HCT116 (cell line): ENCODE measurements around the gene LSM6. TPM values are rescaled to one million over a fixed set of nuclear protein-coding genes. Genes with fewer than 3 reads are reported as not detected.

Experiments
- ATAC-seq: fragments of 200-7000 bp; cut with Tn5 transposase; 2 replicates; pipeline ENCODE4 v1.9.1; 2020; ENCODE audit warnings: mild to moderate bottlenecking, moderate library complexity
- BruUV-seq: library from RNA; stranded (reverse); fragments of 400-500 nt; replicated peaks from 2 replicates; lab custom pipeline; 2021; lab: Mats Ljungman, UMichigan
- CTCF ChIA-PET: fragments of 300-600 bp; sonication (Branson Sonifier 250); formaldehyde crosslinking; loops from one replicate; lab custom pipeline; 2021; ENCODE audit warnings: antibody characterized with exemption; lab: Charles Lee
- POLR2A ChIA-PET: fragments of 300-600, 350-600 bp; sonication (Branson Sonifier 250); formaldehyde crosslinking; loops from one replicate; lab custom pipeline; 2021; ENCODE audit warnings: antibody characterized with exemption; lab: Charles Lee
- RAD21 ChIA-PET, 2 experiments: fragments of 300-600 bp; sonication (Branson Sonifier 250); formaldehyde crosslinking; loops; one replicate each; lab custom pipeline; 2023; ENCODE audit warnings: low total read pairs in 2 of 2; ENCODE audit not compliant: uncharacterized antibody in 2 of 2, unreplicated experiment in 2 of 2, low non-redundant PET in 1 of 2; lab: Charles Lee
- DNase-seq: peaks from one replicate; pipeline ENCODE4 v3.0.0-alpha.2; 2010; ENCODE audit warnings: low read depth, low spot score
- H2AFZ ChIP-seq: fragments of 200-600 bp; shearing (Covaris generic), sonication (generic); 2 replicates; pipeline ENCODE4 v1.6.1; 2017; ENCODE audit warnings: low read depth, mixed run types, mixed read lengths, antibody characterized with exemption, low read length; ENCODE audit not compliant: poor library complexity, severe bottlenecking
- H3K27ac ChIP-seq: 2 replicates; pipeline ENCODE4 v1.5.1; 2012; ENCODE audit warnings: low read depth, low read length
- H3K27me3 ChIP-seq: fragments of 200-600 bp; sonication (generic); 2 replicates; pipeline ENCODE4 v1.6.1; 2016; ENCODE audit warnings: mixed run types, low read length, mixed read lengths; ENCODE audit not compliant: insufficient read depth
- H3K36me3 ChIP-seq, 2 experiments: fragments of 200-500 bp in 1 of 2; fragments of 200-600 bp in 1 of 2; sonication (Bioruptor generic) in 1 of 2; sonication (generic) in 1 of 2; 2 replicates each; pipeline versions ENCODE4 v1.5.1 to v1.6.1; 2014 to 2016; ENCODE audit warnings: low read length in 2 of 2, inconsistent platforms in 1 of 2, mixed read lengths in 1 of 2, mixed run types in 1 of 2; ENCODE audit not compliant: insufficient read depth in 2 of 2, control insufficient read depth in 1 of 2
- H3K4me1 ChIP-seq, 2 experiments: fragments of 200-600 bp in 1 of 2; sonication (generic) in 1 of 2; 2 replicates each; pipeline versions ENCODE4 v1.5.1 to v1.6.1; 2012 to 2017; ENCODE audit warnings: low read length in 2 of 2, inconsistent platforms in 1 of 2, mild to moderate bottlenecking in 1 of 2, mixed read lengths in 1 of 2, mixed run types in 1 of 2, moderate library complexity in 1 of 2; ENCODE audit not compliant: insufficient read depth in 2 of 2, control insufficient read depth in 1 of 2
- H3K4me2 ChIP-seq: fragments of 200-600 bp; sonication (generic); 2 replicates; pipeline ENCODE4 v1.6.1; 2017; ENCODE audit warnings: mixed run types, low read length, mixed read lengths
- H3K4me3 ChIP-seq, 2 experiments: fragments of 200-600 bp in 1 of 2; sonication (generic) in 1 of 2; replicated peaks in 1 of 2; 2 replicates each; pipeline ENCODE4 v1.5.1; 2011 to 2016; ENCODE audit warnings: low read length in 2 of 2, control low read depth in 1 of 2, low read depth in 1 of 2, mild to moderate bottlenecking in 1 of 2, mixed read lengths in 1 of 2, mixed run types in 1 of 2
- H3K79me2 ChIP-seq: fragments of 200-600 bp; sonication (generic); 2 replicates; pipeline ENCODE4 v1.6.1; 2017; ENCODE audit warnings: mild to moderate bottlenecking, mixed run types, low read length, moderate library complexity, mixed read lengths; ENCODE audit not compliant: insufficient read depth
- H3K9ac ChIP-seq: fragments of 200-600 bp; sonication (generic); 2 replicates; pipeline ENCODE4 v1.6.1; 2016; ENCODE audit warnings: low read length, mixed read lengths
- H3K9me2 ChIP-seq: fragments of 200-600 bp; sonication (generic), shearing (Covaris generic); 2 replicates; pipeline ENCODE4 v1.6.1; 2017; ENCODE audit warnings: mixed run types, mild to moderate bottlenecking, moderate library complexity; ENCODE audit not compliant: insufficient read depth
- H3K9me3 ChIP-seq, 2 experiments: fragments of 200-500 bp in 1 of 2; fragments of 200-600 bp in 1 of 2; sonication (Bioruptor generic) in 1 of 2; sonication (generic) in 1 of 2; 2 replicates each; pipeline ENCODE4 v1.6.1; 2014 to 2017; ENCODE audit warnings: low read length in 2 of 2, mixed read lengths in 2 of 2, inconsistent platforms in 1 of 2, low read depth in 1 of 2, mild to moderate bottlenecking in 1 of 2, mixed run types in 1 of 2, moderate library complexity in 1 of 2; ENCODE audit not compliant: control insufficient read depth in 1 of 2, insufficient read depth in 1 of 2
- H4K20me1 ChIP-seq: fragments of 200-600 bp; sonication (generic), shearing (Covaris generic); 2 replicates; pipeline ENCODE4 v1.6.1; 2017; ENCODE audit warnings: mixed run types, mild to moderate bottlenecking, moderate library complexity; ENCODE audit not compliant: insufficient read depth
- CEBPB ChIP-seq: IDR thresholded peaks from 2 replicates; pipeline ENCODE4 v1.6.1; 2012; ENCODE audit warnings: low read depth
- ELF1 ChIP-seq: IDR thresholded peaks from 2 replicates; pipeline ENCODE4 v1.6.1; 2012; ENCODE audit warnings: low read depth, borderline replicate concordance
- EZH2phosphoT487 ChIP-seq: fragments of 200-600 bp; IDR thresholded peaks from 2 replicates; pipeline ENCODE4 v1.6.1; 2018; ENCODE audit warnings: antibody characterized with exemption, borderline replicate concordance
- FOSL1 ChIP-seq: IDR thresholded peaks from 2 replicates; pipeline ENCODE4 v1.6.1; 2012; ENCODE audit warnings: low read depth
- ZFX ChIP-seq: fragments of 450-650 bp; IDR thresholded peaks from 2 replicates; pipeline ENCODE4 v1.6.1; 2017
- intact Hi-C: fragments of 100-400 bp; cut with micrococcal nuclease; formaldehyde crosslinking; loops from 2 replicates; pipeline ENCODE4 v1.10.0; 2022
- total RNA-seq: library from RNA; stranded (reverse); gene quantifications from one replicate; pipeline ENCODE4 v1.2.1, GENCODE V29; 2021; ENCODE audit not compliant: unreplicated experiment

Gene LSM6
- total RNA-seq, 1 experiment from 2014 or later = 57.4 TPM

- Histone ChIP-seq H3K36me3 (peaks cover 9 to 16% of the 10 kb centered on the region in 2 experiments; a peak in 3 of 4 replicates), H3K4me2 (no peak overlapping the region), H3K4me3 (no peak overlapping the region), H3K27me3 (no peaks in the 10 kb centered on the region), H3K9me3 (no peaks in the 10 kb centered on the region), H3K79me2 (peaks cover 63% of the 10 kb centered on the region), H3K4me1 (no peaks in the 10 kb centered on the region), H3K9ac (no peak overlapping the region), H4K20me1 (no peaks in the 10 kb centered on the region), H3K27ac (no peak overlapping the region), H3K9me2 (no peaks in the 10 kb centered on the region), H2AFZ (no peak overlapping the region)
- intact Hi-C loops = no loop called here
- no peak for TF ChIP-seq FOSL1
- no peak for TF ChIP-seq EZH2phosphoT487
- no peak for ATAC-seq
- RAD21 ChIA-PET = no interaction called here
- POLR2A ChIA-PET = no interaction called here
- CTCF ChIA-PET = no interaction called here
- BruUV-seq = no TSS peak
- DNase-seq = no peak
Measured at GRCh38 chr4:146182443-146182842, 6.9 kb downstream of the LSM6 start.

DNA sequence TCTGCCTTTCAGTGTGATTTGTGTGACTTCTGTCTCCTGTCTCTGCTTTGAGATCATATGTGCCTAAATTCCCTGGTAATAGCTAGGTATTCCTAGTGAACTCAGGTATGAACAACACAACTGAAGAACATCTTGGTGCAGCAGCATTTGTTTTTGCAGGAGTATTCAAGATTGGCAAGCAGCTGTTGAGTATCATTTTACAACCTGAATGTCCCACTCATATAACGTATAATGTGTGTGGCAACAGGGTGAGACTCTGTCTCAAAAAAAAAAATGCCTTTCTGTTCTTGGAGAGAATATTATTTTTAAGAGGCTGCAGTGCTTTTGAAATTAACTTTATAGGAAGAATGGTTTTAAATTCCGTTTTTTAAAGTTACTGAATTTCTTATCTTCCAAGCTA lies 7.7 kb downstream of the LSM6 start:
- no peaks in the 10 kb centered on the region for H3K9me3 ChIP-seq
- H3K36me3 ChIP-seq = peaks cover 9 to 19% of the 10 kb centered on the region in 2 experiments; a peak in 3 of 4 replicates
- H3K27ac ChIP-seq = no peak overlapping the region
- H3K9ac ChIP-seq = no peak overlapping the region
- BruUV-seq = no TSS peak
- no peaks in the 10 kb centered on the region for H3K9me2 ChIP-seq
- DNase-seq (no peak), ATAC-seq (no peak)
- ChIA-PET RAD21 (no interaction called here), POLR2A (no interaction called here), CTCF (no interaction called here)
- H3K4me1 ChIP-seq = no peaks in the 10 kb centered on the region
- TF ChIP-seq CEBPB (no peak), EZH2phosphoT487 (no peak), ZFX (no peak), ELF1 (no peak)
- no peak overlapping the region for H3K4me3 ChIP-seq
- intact Hi-C loops = no loop called here
- H3K27me3 ChIP-seq = no peaks in the 10 kb centered on the region
- H4K20me1 ChIP-seq = no peaks in the 10 kb centered on the region
- peaks cover 55% of the 10 kb centered on the region for H3K79me2 ChIP-seq
- no peak overlapping the region for H3K4me2 ChIP-seq
- no peak overlapping the region for H2AFZ ChIP-seq
